ENCODE measurements around the gene TMEM167B. TPM values are rescaled to one million over a fixed set of nuclear protein-coding genes. Genes with fewer than 3 reads are reported as not detected.

Gene TMEM167B
- total RNA-seq, 1 experiment from 2014 or later: 21.4 TPM

DNA sequence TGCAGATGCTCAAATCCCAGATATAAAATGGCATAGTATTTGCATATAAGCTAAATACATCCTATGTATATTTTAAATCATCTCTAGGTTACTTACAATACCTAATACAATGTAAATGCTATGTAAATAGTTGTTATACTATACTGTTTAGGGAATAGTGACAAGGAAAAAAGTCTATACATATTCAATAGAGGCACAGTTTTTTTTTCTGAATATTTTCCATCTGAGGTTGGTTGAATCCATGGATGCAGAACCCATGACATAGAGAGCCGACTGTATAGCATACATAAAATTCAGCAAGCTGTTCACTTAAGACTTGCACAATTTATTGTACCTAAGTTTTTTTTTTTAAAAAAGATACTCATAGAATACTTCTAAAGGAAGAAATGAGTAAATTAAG lies 21.3 kb upstream of the TMEM167B start (continued):
- no peak for TF ChIP-seq ZNF274 (IDR thresholded peaks at IDR 0.05; ENCODE audit: low read depth, low read length)
- no peak for TF ChIP-seq EGR1 (IDR thresholded peaks at IDR 0.05; ENCODE audit: low read depth)
- TF ChIP-seq EZH2 (IDR thresholded peaks at IDR 0.05): no peak
- TF ChIP-seq CBX3 (IDR thresholded peaks at IDR 0.05; ENCODE audit: low read depth): no peak

GRCh38 chr1:109075531-109076490 lies 14.8 kb upstream of the TMEM167B start, which contains the start of gene TAF13:
Gene TAF13, minus strand, starts transcription at chr1:109076003. Its CDS starts 56 bp downstream, at chr1:109075947.
- H2AFZ ChIP-seq (ENCODE audit: low read depth, low read length, poor library complexity, severe bottlenecking): no peak within 1 kb of the TSS
- peak within 1 kb of the TSS; percentile 78 for H3K9ac ChIP-seq (ENCODE audit: low read length)
- ChIA-PET POLR2A (interaction anchor here (0.8 to 2.3 kb wide), 9 partner anchors 9 to 34 kb away, joined by 3 to 9 read pairs (median 5); partner anchors contain the start of genes TMEM167B and WDR47), CTCF (interaction anchor here (1.1 to 1.2 kb wide), 2 partner anchors 15 to 24 kb away, joined by 3 read pairs; partner anchors contain the start of gene TMEM167B), RAD21 (ENCODE audit: low non-redundant PET in 1 of 2, low total read pairs in 2 of 2, uncharacterized antibody in 2 of 2, unreplicated experiment in 2 of 2) (interaction anchor here (1.0 to 1.2 kb wide), 2 partner anchors 24 to 33 kb away, joined by 3 read pairs; partner anchors contain the start of gene WDR47 (in 1 of the 2))
- no peaks in the 10 kb centered on the region for H3K9me2 ChIP-seq (ENCODE audit: insufficient read depth)
- H3K36me3 ChIP-seq (ENCODE audit: control insufficient read depth in 1 of 2, insufficient read depth in 2 of 2, low read length in 2 of 2): no peaks in the 10 kb centered on the region
- H3K4me1 ChIP-seq (ENCODE audit: control insufficient read depth in 1 of 2, insufficient read depth in 2 of 2, low read length in 2 of 2): peaks cover 21 to 29% of the 10 kb centered on the region in 2 experiments
- DNase-seq (ENCODE audit: low read depth, low spot score) (peak; percentile 88), ATAC-seq (peak; percentile 95)
- BruUV-seq (replicated peaks): TSS peak; percentile 99
- peak within 1 kb of the TSS; percentile 65 to 83 for H3K4me3 ChIP-seq (replicated peaks in 1 of 2; ENCODE audit: low read depth in 1 of 2, low read length in 2 of 2)
- peak within 1 kb of the TSS; percentile 86 for H3K4me2 ChIP-seq (ENCODE audit: low read length)
- H4K20me1 ChIP-seq (ENCODE audit: insufficient read depth): no peaks in the 10 kb centered on the region
- H3K27me3 ChIP-seq (ENCODE audit: insufficient read depth, low read length): no peaks in the 10 kb centered on the region
- H3K27ac ChIP-seq (ENCODE audit: low read depth, low read length): peak within 1 kb of the TSS; percentile 70
- H3K79me2 ChIP-seq (ENCODE audit: insufficient read depth, low read length): peaks cover 26% of the 10 kb centered on the region
- no peaks in the 10 kb centered on the region for H3K9me3 ChIP-seq (ENCODE audit: control insufficient read depth in 1 of 2, insufficient read depth in 1 of 2, low read depth in 1 of 2, low read length in 2 of 2)
- intact Hi-C loops (cut with micrococcal nuclease): loop anchor here (1.0 kb wide), 1 partner anchor 24 kb away; no protein-coding TSS in a partner anchor
- TF ChIP-seq TCF7L2 (IDR thresholded peaks at IDR 0.05; ENCODE audit: borderline replicate concordance, extremely low read depth, insufficient read depth, insufficient read length): peak; percentile 38
- TF ChIP-seq CEBPB (IDR thresholded peaks at IDR 0.05; ENCODE audit: low read depth): no peak
- peak; percentile 50; the same call in 1 of the 2 replicates for TF ChIP-seq ELF1 (IDR thresholded peaks at IDR 0.05; ENCODE audit: borderline replicate concordance, low read depth)
- peak; percentile 76; the same call in 1 of the 2 replicates for TF ChIP-seq CBX3 (IDR thresholded peaks at IDR 0.05; ENCODE audit: low read depth)
- no peak for TF ChIP-seq EZH2phosphoT487 (IDR thresholded peaks at IDR 0.05; ENCODE audit: borderline replicate concordance)
- TF ChIP-seq, protein P1, sequence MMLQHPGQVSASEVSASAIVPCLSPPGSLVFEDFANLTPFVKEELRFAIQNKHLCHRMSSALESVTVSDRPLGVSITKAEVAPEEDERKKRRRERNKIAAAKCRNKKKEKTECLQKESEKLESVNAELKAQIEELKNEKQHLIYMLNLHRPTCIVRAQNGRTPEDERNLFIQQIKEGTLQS (IDR thresholded peaks at IDR 0.05): no peak
- peak; percentile 99 for TF ChIP-seq SIN3A (IDR thresholded peaks at IDR 0.05; ENCODE audit: low read depth)
- TF ChIP-seq ZFX (IDR thresholded peaks at IDR 0.05): peak; percentile 93
- TF ChIP-seq SP1 (IDR thresholded peaks at IDR 0.05; ENCODE audit: low read depth): peak; percentile 48; the same call in 1 of the 2 replicates
- TF ChIP-seq YY1 (IDR thresholded peaks at IDR 0.05; ENCODE audit: extremely low read depth, insufficient replicate concordance, low read depth, low read length): peak; percentile 63
- TF ChIP-seq ZBTB33 (IDR thresholded peaks at IDR 0.05; ENCODE audit: extremely low read depth, insufficient replicate concordance, low read length): no peak
- TF ChIP-seq EZH2 (IDR thresholded peaks at IDR 0.05): no peak
- peak; percentile 92 for TF ChIP-seq POLR2A (IDR thresholded peaks at IDR 0.05; ENCODE audit: borderline replicate concordance, extremely low read depth, insufficient read depth, insufficient read length)
- TF ChIP-seq, protein P2, sequence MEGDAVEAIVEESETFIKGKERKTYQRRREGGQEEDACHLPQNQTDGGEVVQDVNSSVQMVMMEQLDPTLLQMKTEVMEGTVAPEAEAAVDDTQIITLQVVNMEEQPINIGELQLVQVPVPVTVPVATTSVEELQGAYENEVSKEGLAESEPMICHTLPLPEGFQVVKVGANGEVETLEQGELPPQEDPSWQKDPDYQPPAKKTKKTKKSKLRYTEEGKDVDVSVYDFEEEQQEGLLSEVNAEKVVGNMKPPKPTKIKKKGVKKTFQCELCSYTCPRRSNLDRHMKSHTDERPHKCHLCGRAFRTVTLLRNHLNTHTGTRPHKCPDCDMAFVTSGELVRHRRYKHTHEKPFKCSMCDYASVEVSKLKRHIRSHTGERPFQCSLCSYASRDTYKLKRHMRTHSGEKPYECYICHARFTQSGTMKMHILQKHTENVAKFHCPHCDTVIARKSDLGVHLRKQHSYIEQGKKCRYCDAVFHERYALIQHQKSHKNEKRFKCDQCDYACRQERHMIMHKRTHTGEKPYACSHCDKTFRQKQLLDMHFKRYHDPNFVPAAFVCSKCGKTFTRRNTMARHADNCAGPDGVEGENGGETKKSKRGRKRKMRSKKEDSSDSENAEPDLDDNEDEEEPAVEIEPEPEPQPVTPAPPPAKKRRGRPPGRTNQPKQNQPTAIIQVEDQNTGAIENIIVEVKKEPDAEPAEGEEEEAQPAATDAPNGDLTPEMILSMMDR (IDR thresholded peaks at IDR 0.05 in 2 of 3, conservative IDR thresholded peaks at IDR 0.05 in 1 of 3; ENCODE audit: borderline replicate concordance in 1 of 3, insufficient read depth in 1 of 3, low read depth in 2 of 3, low read length in 2 of 3): no peak
- TF ChIP-seq RAD21 (IDR thresholded peaks at IDR 0.05; ENCODE audit: low read depth): no peak
- TF ChIP-seq SRF (IDR thresholded peaks at IDR 0.05; ENCODE audit: low read depth): peak; percentile 41; the same call in 1 of the 2 replicates
